Right lobe of liver (tissue), 4 donors: ENCODE results near the gene MMP10.

Experiments used
- POLR2A ChIP-seq: fragments of 450-650 bp; IDR thresholded peaks from one replicate; pipeline ENCODE4 v1.6.1; 2017; ENCODE audit warnings: antibody characterized with exemption, mild to moderate bottlenecking
- TF ChIP-seq, protein P1 (sequence below), 4 donors: fragments of 200-600 bp in 3 of 4; fragments of 450-650 bp in 1 of 4; IDR thresholded peaks; one replicate each; pipeline versions ENCODE4 v1.5.1 to v1.8.0; 2016 to 2022; ENCODE audit warnings: antibody characterized with exemption in 4 of 4, mild to moderate bottlenecking in 2 of 4
- donor health status: DM: no; HTN: no; CAD: no.
- donor health status: DM: no; HTN: no; CAD: no.
- donor health status: DM: no; HTN: yes; CAD: no.

DNA sequence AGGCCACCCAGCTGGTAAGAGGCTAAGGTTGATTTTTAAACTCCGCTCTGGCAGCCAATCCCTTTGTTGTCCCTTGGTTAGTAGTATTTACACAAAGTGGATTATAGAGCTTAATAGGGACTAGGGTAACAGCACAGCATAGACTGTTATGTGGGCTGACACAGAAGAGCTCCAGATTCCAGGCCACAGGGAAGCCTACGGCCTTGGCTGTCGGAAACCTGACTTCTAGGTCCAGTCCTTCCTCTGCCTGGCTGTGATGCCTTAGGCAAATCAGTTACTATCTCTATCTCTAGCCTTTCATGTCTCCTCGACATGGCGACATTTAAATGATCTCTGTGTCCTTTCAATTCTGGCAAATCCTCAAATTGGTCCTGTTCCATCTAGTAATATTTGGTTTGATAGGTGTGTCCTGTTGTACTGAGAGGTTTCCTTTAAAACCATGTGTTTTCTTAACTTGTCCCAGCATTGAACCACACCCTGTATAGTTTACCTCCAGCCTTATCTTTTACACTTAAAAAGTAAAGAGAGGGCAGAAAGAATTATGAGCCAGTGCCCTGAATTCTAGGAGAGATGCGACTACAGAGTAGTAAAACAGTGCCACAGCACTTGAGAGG, 13.4 kb upstream of the MMP10 start:
- TF ChIP-seq, protein P1, sequence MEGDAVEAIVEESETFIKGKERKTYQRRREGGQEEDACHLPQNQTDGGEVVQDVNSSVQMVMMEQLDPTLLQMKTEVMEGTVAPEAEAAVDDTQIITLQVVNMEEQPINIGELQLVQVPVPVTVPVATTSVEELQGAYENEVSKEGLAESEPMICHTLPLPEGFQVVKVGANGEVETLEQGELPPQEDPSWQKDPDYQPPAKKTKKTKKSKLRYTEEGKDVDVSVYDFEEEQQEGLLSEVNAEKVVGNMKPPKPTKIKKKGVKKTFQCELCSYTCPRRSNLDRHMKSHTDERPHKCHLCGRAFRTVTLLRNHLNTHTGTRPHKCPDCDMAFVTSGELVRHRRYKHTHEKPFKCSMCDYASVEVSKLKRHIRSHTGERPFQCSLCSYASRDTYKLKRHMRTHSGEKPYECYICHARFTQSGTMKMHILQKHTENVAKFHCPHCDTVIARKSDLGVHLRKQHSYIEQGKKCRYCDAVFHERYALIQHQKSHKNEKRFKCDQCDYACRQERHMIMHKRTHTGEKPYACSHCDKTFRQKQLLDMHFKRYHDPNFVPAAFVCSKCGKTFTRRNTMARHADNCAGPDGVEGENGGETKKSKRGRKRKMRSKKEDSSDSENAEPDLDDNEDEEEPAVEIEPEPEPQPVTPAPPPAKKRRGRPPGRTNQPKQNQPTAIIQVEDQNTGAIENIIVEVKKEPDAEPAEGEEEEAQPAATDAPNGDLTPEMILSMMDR (IDR thresholded peaks at IDR 0.05), result no peak
- no peak for TF ChIP-seq POLR2A
